HG02623 (cell line): ENCODE data around the gene EBI3.
"Not testable (repeated sequence)": the region's sequence is repeated elsewhere in the genome, so short reads cannot be mapped to it uniquely, and the experiment has no call there.

Source experiments
- ATAC-seq: cut with Tn5 transposase; IDR thresholded peaks from one replicate; pipeline ENCODE4 v1.9.1; 2021; ENCODE audit warnings: moderate library complexity; ENCODE audit not compliant: unreplicated experiment

EBI3 gene

DNA sequence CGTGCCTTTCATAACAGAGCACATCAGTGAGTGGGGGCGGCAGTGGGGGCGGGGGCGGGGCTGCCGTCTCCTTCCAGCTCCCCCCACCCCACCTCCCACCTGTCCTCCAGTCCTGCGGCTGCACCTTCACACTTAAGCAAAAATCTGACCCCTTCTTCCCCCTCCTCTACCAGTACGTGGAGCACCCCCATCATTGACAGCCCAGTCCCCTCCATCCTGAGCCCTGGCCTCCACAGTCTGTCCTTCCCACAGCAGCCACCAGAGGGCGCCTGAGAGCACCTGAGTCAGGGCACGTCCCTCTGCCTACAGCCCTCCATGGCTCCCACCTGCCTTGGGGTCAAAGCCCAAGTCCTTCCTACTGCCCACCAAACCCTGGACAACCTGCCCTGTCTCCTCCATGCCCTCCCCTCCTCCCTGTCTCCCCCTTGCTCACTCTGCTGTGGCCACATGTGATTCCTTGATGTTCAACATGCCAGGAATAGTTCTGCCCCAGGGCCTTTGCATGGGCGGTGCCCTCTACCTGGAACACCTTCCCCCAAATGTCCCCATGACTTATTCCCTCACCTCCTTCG lies 4.0 kb downstream of the EBI3 start:
- no peak for ATAC-seq

DNA sequence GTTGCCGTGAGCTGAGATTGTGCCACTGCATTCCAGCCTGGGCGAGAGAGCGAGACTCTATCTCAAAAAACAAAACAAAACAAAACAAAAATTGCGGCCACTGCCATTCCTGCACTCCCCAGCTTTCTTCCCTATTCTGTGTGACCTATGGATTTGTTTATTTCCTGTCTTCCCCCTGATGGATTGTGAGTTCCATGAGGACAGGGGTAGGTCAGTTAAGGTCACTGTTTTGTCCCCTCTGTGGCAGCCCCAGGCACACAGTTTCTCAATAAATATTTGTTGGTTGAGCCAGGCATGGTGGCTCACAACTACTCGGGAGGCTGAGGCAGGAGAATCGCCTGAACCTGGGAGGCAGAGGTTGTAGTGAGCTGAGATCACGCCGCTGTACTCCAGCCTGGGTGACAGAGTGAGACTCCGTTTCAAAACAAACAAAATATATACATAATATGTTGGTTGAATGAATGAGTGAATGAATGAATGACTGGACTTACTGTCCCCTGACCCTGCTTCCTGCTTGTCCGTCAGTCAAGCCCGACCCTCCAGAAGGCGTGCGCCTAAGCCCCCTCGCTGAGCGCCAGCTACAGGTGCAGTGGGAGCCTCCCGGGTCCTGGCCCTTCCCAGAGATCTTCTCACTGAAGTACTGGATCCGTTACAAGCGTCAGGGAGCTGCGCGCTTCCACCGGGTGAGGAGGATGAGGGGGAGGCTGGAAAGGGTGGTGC lies 5.0 kb downstream of the EBI3 start:
- no peak for ATAC-seq

DNA sequence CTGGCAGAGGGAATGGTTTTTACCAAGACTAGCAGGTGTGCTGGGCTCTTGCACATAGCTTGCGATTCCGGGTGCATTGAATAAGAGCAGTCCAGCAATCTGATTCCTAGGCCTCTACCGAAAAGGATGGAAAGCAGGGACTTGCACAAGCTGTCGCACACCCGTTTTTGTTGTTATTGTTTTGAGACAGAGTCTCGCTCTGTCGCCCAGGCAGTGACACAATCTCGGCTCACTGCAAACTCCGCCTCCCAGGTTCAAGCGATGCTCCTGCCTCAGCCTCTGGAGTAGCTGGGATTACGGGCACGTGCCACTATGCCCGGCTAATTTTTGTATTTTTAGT lies 5.5 kb downstream of the EBI3 start:
- ATAC-seq = no peak

DNA sequence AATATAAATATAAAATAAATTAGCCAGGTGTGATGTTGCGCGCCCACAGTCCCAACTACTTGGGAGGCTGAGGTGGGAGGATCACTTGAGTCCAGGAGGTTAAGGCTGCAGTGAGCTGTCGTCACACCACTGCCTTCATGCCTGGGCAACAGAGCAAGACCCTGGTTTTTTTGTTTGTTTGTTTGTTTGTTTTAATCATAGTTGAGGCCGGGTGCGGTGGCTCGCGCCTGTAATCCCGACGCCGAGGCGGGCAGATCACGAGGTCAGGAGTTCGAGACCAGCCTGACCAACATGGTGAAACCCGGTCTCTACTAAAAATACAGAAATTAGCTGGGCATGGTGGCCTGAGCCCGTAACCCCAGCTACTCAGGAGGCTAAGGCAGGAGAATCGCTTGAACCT lies 8.2 kb downstream of the EBI3 start:
- not testable (repeated sequence) for ATAC-seq

DNA sequence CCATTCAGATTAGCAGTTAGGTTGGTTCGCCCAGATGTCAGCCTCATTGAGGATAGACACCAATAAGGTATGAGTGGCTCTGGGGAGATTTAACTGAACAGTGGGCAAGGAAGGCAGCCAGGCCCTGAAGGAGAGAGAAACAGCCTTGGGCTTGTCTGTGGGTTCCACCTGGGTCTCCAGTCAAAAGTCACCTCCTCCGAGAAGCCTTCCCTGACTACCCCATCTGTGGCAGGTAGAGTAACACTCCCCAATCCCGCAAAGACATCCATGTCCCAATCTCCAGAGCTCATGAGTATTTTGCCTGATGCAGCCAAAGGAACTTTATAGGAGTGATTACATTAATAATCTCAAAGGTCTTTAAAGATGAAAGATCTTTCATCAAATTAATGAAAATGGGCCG lies 9.5 kb downstream of the EBI3 start:
- no peak for ATAC-seq

DNA sequence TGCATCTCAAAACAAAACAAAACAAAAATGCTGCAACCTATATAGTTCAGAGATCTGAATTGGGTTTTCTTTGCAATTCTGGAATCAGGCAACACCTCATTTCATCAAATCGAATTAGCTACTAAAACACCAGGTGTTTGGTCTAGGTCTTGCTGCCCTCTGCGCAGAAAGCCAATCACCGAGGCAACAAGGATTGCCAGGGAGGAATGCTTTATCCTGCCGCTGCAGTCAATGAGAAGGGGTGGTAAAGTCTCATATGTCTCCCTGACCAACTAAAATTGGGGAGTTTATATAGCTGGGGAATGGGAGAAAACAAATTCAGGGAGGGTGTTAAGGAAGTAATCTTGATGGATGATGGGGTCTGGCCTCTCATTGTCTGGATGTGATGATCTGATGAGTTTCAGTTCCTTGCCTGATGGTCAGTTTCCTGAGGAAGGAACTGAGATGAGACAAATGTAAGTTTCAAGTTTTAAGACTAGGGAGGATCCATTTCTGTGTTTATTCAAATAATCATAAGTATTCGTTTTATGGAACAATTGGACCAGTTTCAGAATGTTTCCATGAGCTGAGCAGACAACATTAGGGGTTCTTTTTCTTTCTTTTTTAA lies 12.6 kb downstream of the EBI3 start:
- ATAC-seq = no peak

DNA sequence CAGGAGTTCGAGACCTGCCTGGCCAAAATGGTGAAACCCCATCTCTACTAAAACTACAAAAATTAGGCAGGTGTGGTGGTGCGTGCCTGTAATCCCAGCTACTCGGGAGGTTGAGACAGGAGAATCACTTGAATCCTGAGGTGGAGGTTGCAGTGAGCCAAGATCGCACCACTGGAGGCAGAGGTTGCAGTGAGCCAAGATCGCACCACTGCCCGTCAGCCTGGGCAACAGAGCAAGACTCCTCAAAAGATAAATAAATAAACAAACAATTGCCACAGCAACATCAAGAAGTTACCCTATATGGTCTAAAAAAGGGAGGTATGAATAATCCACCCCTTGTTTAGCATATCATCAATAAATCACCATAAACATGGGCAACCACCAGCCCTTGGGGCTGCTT lies 16.6 kb downstream of the EBI3 start:
- ATAC-seq = not testable (repeated sequence)

DNA sequence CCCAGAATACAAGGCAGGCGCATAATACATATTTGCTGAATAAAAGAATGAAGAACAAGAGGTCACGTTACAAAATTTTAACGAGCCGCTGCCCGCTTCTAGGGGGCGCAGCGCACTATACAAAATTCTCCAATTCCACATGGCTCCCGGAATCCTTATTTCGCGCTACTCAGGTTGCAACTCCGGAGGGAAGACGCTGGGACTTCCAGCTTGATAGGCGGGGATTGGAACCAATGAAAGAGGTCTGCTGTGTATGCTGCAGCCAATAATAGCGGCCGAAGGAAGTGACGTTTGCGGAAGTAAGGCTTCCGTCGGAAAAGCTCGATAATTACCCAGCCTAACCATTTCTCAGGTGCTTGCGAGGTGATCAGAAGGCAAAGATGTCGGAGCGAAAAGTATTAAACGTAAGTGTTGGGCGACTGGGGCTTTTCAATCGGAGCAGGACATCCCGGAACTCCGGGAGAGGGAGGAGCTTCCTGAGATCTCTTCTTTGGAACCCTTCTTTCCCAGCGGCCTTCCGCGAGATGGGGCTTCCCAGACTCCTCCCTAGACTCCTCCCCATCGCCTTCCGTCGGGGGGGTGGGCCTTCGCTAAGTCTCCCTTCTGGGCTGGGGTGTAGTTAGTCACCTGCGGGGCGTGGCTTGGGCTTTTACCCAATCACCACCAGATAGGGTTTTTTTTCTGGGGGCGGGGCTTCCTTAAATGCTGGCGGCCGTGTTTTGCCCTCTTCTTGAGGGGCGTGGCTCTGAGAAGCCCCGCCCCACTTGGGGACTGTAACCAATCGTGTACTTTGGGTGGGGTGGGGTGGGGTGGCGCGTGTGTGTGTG lies 17.7 kb downstream of the EBI3 start, which contains the start of gene YJU2:
YJU2 (plus strand) TSS at position 314 of the 827 bp plus-strand sequence; CDS start at position 381, 67 bp downstream.
- peak; percentile 76 for ATAC-seq

DNA sequence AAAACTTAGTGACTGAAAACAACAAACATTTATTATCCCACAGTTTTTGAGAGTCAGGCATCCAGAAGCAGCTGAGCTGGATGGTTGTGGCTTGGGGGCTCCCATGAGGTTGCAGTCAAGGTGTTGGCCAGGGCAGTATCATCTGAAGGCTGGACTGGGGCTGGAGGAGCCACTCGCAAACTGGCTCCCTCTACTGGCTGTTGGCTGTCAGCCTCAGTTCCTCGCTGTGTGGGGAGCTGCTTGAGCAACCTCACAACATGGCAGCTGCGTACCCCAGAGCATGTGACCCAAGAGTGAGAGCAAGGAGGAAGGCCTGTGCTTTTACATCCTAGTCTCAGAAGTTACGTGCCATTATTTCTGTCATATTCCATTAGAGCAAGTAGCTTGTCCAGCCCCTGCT lies 27.2 kb downstream of the EBI3 start:
- ATAC-seq = no peak

DNA sequence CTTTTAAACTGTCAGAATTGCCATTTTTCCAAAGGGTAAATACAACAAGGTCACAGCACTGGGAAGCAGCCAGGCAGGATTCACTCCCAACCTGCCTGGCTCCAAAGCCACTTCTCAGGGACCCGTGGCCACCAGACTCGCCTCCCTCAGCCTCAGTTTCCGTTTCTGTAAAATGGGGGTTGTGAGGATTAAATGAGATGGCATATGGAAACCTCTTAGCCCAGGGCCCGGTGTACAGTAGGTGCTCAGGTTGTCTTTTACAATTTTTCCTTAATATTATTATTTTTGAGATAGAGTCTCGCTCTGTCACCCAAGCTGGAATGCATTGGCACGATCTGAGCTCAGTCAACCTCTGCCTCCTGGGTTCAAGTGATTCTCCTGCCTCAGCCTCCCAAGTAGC lies 27.7 kb downstream of the EBI3 start:
- ATAC-seq = no peak

DNA sequence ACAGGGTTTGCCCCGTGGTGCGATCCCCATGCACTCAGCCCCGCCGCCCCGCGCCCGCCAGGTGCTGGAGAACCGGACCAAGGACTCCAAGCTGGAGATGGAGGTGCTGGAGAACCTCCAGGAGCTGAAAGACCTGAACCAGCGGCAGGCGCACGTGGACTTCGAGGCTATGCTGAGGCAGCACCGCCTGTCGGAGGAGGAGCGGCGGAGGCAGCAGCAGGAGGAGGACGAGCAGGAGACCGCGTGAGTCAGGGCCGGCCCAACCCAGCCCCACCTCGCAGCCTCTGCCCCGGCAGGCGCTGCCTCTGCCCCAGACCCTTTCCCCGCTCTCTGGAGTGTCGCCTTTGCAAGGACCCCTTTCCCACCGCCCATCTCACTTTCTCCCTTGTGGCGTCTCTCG lies 28.9 kb downstream of the EBI3 start:
- ATAC-seq = no peak

DNA sequence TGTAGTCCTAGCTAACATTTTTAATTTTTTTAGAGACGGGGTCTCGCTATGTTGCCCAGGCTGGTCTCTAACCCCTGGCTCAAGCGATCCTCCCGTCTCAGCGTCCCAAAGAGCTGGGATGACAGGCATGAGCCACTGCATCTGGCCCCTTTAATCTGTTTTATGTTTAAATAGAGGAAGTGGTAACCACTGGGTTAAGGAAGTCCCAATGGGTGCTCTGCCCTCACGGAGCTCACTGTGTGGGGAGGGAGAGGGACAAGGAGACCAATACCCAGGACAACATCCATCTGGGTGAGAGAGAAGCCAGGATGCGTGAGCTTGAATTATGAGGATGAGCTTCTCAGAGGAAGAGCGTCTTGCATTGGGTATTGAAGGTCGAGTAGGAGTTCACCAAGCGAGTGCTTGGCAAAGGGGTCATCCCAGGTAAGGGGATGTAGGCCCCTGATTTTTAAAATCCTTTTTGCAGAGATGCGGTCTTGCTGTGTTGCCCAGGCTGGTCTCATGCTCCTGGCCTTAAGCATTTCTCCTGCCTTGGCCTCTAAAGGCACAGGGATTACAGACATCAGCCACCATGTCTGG lies 31.4 kb downstream of the EBI3 start:
- ATAC-seq = no peak

DNA sequence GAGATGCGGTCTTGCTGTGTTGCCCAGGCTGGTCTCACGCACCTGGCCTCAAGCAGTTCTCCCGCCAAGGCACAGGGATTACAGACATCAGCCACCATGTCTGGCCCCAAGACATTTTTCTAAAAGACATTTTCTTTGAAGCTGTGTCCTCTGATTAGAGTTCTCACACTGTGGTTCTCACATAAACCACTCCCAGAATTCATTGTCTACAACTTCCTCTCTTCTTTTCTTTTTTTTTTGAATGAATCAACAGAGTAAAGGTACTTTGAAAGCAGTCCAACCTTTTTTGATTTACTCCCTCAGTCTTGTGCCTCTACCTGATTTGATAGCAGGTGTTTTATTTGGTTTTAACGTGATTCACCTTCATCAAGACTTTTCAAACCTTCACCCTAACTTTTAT lies 35.5 kb downstream of the EBI3 start:
- ATAC-seq = no peak

DNA sequence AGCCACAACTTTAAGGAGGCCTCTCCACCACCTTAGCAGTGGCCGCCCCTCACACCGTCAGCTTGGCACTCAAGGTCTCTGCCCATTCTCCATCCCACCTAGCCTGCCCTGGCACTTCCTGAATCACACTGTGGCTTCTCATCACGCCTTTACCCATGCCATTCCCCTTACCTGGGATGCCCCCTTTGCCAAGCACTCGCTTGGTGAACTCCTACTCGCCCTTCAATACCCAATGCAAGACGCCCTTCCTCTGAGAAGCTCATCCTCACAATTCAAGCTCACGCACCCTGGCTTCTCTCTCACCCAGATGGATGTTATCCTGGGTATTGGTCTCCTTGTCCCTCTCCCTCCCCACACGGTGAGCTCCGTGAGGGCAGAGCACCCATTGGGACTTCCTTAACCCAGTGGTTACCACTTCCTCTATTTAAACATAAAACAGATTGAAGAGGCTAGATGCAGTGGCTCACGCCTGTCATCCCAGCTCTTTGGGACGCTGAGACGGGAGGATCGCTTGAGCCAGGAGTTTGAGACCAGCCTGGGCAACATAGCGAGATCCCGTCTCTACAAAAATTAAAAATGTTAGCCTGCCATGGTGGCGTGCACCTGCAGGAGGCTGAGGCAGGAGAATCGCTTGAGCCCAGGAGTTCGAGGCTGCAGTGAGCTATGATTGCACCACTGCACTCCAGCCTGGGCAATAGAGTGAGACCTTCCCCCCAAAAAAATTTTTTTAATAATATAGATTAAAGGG lies 37.1 kb downstream of the EBI3 start:
- ATAC-seq = no peak

DNA sequence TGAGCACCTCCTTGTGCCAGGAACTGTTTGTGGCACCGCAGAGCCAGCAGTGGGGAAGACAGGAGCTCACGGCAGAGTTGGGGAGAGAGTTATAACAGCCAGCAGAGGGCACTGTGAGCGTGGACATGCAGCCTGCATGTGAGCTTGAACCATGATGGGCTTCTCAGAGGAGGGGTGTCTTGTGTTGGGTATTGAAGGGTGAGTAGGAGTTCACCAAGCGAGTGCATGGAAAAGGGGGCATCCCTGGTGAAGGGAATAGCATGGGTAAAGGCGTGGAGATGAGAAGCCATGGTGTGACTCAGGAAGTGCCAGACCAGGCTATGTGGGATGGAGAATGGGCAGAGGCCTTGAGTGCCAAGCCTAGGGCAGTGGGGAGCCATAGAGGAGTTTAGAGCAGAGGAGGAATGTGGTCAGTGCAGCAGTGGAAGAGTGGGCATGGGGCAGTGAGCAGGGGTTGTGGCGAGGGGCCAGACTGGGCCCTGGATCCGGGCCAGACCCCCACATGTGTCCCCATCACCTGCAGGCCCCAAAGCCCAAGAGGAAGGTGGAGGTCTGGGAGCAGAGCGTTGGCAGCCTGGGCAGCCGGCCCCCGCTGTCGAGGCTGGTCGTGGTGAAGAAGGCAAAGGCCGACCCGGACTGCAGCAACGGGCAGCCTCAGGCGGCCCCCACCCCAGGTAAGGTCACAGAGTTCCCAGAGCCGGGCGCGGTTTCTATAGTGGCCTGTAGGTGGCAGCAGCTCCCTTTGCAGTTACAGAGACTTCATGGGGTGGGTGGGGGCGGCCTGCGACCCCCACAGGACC lies 38.0 kb downstream of the EBI3 start:
- no peak for ATAC-seq

DNA sequence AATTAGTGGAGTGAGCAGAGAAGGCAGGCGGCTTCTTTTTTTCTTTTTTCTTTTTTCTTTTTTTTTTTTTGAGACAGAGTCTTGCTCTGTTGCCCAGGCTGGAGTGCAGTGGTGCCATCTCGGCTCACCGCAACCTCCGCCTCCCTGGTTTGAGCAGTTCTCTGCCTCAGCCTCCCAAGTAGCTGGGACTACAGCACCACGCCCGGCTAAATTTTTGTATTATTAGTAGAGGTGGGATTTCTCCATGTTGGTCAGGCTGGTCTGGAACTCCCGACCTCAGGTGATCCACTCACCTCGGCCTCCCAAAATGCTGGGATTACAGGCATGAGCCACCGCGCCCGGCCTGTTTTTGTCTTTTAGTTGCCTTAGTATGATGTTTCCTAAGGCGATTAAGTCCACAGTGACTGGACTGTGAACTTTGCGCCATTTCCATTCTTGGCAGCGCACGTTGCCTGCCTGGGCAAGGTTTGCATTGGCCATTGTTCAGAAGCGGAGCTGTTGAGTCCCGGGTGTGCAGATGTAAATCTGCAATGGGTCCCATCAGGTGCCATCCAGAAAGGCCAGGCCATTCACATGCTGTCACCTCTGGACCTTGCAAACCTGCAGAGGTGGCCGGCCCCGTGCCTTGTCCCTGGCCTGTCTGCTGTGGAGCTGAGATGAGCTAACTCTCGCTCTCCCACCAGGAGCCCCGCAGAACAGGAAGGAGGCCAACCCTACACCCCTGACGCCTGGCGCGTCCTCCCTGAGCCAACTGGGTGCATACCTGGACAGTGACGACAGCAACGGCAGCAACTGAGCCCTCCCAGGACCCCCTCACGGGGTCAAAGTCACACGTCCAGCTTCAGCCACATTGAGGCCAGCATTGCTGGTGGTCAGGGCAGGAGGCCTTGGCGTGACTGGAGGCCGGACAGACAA lies 38.8 kb downstream of the EBI3 start:
- no peak for ATAC-seq

DNA sequence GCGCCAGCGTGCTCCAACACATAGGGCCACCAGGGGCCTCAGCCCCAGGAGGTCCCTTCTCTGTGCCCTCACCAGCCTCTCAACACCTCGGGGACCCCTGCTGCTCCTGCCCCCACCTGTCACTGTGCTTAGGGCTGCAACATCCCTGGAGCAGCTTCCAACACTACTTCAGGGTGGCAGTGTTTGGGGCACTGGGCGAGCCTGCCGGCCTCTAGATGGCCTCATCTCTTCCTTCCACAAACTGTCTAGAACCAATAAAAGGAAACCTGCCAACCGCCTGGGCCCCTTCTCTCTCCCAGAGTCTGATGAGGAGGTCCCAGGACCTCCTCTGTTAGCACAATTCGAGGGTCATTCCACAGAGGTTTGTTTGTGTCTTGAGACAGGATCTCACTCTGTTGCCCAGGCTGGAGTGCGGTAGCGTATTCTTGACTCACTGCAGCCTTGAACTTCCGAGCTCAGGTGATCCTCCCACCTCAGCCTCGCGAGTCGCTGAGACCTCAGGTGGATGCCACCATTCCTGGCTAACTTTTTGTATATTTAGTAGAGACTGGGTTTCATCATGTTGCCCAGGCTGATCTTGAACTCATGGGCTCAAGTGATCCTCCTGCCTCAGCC lies 39.6 kb downstream of the EBI3 start:
- no peak for ATAC-seq

DNA sequence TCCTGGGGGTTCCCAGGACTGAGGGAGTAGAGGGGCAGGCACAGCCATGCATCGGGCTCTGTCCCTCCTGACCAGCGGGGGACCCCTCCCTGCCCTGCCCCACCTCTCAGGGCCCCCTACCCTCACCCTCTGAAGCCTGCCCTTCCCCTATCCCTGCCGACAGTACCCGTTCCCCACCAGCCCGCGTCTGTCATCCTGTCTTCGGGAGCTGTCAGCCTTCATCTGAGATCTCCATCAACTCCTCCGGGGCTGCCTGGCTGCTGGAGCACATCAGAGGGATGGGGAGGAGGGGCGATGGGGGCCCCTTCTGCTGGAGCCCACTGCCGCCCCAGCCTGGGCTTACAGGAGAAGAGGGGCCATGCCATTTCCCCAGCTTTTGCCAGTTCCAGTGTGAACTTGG lies 43.6 kb downstream of the EBI3 start:
- ATAC-seq = no peak
